ENCODE results near the gene SPDYE6.
"Not testable (repeated sequence)": the region's sequence is repeated elsewhere in the genome, so short reads cannot be mapped to it uniquely, and the experiment has no call there.

Gene SPDYE6

DNA sequence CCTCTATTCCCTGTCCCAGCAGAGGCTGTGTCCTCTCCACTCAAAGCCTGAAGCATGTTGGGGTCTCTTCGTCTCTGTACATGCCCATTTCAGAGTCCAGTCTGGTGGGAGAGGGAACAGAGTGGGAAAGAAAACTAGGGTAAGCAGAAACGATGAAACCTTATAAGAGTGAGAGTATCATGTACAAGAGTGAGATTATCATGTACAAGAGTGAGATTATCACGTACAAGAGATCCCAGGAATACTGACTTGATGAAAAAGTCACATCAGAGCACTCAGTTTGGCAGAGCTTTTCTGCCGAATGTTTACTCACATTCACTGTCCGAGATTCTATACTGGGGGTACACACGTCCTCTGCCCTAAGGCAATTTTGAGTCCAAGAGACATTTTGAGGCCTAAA, at the start of gene SPDYE6:
Gene SPDYE6 (minus strand): TSS at position 101 of the 400 bp plus-strand sequence. CDS start 421 bp downstream, outside the sequence.
- DNase-seq (ENCODE audit: low spot score) = not testable (repeated sequence)

DNA sequence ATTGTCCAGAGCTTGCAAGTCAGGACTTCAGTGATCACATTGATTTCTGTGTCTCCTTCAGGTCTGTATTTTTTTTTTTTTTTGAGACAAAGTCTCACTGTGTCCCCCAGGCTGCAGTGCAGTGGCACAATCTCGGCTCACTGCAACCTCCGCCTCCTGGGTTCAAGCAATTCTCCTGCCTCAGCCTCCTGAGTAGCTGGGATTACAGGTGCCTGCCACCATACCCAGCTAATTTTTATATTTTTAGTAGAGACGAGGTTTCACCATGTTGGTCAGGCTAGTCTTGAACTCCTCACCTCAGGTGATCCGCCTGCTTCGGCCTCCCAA, 48.6 kb upstream of the SPDYE6 start:
- DNase-seq (ENCODE audit: low spot score) = not testable (repeated sequence)

- DNase-seq (ENCODE audit: low spot score) = peak; percentile 83
Measured at GRCh38 chr7:102404005-102404861, 48.0 kb upstream of the SPDYE6 start.

- no peak for DNase-seq (ENCODE audit: low spot score)
Measured at GRCh38 chr7:102403563-102403962, 47.3 kb upstream of the SPDYE6 start.

DNA sequence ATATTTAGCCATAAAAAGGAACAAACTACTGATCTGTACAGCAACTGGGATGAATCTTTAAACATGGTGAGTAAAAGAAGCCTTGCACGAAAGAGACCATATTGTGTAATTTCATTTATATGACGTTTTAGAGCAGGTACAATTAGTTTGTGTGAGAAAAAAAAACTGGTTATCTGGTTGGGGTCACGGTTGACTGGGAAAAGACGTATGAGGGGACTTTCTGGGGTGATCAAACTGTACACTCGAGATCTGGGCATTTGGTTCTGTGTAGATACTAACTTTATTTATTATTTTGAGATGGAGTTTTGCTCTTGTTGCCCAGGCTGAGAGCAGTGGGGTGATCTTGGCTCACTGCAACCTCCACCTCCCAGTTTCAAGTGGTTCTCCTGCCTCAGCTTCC, 44.1 kb upstream of the SPDYE6 start:
- DNase-seq (ENCODE audit: low spot score) = no peak

DNA sequence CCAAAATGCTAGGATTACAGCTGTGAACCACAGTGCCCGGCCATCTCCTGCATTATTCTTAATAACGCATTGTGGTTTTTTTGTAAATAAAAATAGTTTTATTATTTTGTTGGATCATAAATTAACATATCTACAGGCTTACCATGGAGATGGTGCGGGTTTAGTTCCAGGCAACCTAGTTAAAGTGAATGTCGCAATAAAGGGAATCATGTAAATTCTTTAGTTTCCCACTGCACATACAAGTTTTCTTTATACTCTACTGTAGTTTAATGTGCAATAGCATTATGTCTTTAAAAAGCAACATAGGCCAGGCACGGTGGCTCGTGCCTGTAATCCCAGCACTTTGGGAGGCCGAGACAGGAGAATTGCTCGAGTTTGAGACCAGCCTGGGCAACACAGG, 42.3 kb upstream of the SPDYE6 start:
- DNase-seq (ENCODE audit: low spot score) = no peak

- no peak for DNase-seq (ENCODE audit: low spot score)
Measured at GRCh38 chr7:102396710-102397019, 40.4 kb upstream of the SPDYE6 start.

DNA sequence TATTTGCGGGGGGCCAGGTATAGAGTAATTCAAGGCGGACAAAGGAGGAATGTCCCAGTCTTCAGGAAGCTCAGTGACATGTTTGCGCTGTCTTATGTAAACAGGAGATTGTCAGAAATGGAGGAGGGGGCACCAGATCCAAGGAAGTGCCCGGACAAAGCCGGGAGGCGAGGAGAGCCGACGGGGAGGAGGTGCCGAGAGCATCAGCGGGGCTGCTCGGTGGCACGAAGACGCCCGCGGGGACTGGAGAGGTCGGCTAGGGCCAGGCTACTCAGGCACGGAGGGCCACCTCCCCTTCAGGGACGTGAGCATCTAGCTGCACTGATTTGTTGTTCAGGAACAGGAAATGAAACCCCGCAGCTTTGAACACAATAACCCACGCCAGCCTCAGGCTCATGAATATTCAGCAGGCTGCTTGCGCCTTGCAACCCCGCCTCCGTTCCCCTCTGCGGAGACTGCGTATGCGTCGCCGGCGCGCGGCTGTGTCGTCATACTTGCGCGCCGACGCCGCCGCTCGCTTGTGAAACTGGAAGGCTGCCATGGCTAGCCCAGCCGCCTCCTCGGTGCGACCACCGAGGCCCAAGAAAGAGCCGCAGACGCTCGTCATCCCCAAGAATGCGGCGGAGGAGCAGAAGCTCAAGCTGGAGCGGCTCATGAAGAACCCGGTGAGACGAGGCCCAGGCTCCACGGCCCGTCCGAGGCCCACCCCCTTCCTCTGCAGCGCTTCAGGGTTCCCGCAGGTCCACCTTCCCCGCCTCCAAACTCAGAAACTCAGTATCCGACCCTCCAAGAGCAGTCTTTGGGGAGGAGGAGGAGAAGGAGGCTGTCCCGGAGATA, 39.8 kb upstream of the SPDYE6 start, which contains the start of gene PRKRIP1:
Gene PRKRIP1 (plus strand): TSS at position 491 of the 837 bp plus-strand sequence. CDS start 49 bp downstream, at position 540.
- DNase-seq (ENCODE audit: low spot score) = peak; percentile 94

- no peak for DNase-seq (ENCODE audit: low spot score)
Measured at GRCh38 chr7:102395592-102395872, 39.3 kb upstream of the SPDYE6 start.

DNA sequence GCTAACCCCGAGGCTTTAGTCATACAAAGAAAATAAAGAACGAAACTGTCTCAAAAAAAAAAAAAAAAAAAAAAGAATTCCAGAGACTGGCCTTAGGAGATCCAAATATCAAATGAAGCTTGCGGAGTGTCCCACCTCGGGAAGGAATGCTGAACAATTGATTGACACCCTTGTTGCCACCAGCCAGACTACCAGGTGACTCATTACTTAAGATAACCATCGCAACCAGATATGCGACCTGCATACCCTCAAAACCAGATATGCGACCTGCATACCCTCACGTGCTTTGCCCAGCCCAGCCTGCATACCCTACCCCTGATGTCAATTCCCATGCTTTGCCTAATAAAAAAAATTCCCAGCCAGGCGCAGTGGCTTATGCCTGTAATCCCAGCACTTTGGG, 37.2 kb upstream of the SPDYE6 start:
- no peak for DNase-seq (ENCODE audit: low spot score)

GRCh38 chr7:102392330-102392729, 36.1 kb upstream of the SPDYE6 start:
- no peak for DNase-seq (ENCODE audit: low spot score)

DNA sequence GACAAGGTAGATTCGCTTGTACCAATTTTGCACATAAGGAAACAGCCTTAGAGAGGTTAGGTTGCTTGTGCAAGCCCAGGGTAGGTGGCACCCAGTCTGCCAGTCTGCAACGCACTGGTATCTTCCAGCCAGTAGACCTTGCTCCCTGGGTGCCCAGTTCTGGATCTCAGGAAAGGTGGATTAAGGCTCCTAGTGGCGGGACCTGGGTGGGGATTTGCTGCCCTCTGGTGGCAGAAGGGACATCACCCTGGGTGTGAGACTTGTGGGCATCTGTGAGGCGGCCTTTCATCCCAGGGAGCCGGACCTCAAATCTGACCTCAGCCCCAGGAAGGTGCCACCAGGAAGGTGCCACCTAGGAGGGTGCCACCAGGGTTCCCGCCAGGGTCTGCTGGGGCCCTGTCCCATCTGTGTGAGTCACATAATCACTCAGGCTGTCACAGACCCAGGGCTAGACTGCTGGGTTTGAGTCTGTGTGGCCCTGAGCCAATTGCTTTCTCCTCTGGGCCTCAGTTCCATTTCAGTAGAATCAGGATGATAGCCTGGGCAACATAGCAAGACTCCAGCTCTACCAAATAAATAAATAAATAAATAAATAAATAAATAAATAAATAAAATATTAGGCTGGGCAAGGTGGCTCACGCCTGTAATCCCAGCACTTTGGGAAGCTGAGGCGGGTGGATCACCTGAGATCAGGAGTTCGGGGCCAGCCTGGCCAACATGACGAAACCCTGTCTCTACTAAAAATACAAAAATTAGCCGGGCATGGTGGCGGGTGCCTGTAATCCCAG, 34.6 kb upstream of the SPDYE6 start:
- DNase-seq (ENCODE audit: low spot score) = peak; percentile 88

DNA sequence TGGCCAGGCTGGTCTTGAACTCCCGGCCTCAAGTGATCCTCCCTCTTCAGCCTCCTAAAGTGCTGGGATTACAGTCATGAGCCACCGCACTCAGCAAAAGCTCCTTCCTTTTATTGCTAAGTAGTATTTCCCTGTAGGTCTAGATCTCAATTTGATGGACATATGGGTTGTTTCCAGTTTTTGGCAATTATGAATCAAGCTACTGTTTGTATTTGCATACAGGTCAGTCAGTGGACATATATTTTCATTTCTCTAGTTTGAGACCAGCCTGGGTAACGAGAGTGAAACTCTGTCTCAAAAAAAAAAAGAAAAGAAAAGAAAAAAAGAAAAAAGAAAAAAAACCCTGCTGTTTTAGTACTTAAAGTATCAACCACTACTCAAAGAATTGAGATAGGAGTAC, 33.6 kb upstream of the SPDYE6 start:
- no peak for DNase-seq (ENCODE audit: low spot score)

- DNase-seq (ENCODE audit: low spot score) = no peak
Measured at GRCh38 chr7:102387064-102387463, 30.8 kb upstream of the SPDYE6 start.

GRCh38 chr7:102381696-102382425, 25.6 kb upstream of the SPDYE6 start:
- DNase-seq (ENCODE audit: low spot score) = not testable (repeated sequence)

DNA sequence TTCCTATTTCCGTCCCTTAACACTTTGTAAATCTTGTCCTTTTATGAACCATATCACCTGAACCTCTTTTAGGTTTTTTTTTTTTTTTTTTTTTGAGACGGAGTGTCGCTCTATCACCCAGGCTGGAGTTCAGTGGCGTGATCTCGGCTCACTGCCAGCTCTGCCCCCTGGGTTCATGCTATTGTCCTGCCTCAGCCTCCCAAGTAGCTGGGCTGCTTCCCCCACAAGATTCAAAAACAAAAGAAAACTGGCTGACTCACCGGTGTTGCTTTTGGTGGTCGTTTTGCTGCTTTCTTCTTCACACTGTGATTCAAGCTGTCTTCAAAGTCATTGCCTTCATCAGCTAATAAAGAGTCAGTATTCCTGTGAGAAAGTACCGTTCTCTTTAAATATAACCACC, 24.6 kb upstream of the SPDYE6 start:
- not testable (repeated sequence) for DNase-seq (ENCODE audit: low spot score)

DNA sequence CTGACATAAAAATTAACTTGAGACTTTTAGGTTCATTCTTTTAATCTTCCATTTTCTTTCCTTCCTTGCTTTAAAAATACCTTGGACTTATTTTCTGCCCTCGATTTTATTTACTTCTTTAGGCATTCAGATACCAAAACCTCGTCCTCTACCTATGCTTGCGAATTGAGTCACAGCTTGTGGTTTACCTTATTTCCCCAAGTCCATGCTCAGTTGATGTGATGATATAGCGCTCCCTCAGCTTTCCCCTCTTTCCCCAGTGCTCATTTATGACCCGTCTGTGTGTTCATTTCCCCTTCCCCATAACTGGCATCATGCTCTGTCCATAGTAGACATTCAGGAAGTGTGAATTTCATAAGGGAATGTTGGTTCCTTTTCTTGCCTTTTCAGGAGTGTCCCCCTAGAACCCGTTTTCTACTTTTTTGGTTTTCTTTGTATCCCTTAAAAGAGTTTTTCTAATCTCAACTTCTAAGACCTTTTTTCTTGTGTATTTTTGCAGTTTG, 20.8 kb upstream of the SPDYE6 start:
- DNase-seq (ENCODE audit: low spot score) = no peak

- not testable (repeated sequence) for DNase-seq (ENCODE audit: low spot score)
Measured at GRCh38 chr7:102372796-102373195, 16.6 kb upstream of the SPDYE6 start.

DNA sequence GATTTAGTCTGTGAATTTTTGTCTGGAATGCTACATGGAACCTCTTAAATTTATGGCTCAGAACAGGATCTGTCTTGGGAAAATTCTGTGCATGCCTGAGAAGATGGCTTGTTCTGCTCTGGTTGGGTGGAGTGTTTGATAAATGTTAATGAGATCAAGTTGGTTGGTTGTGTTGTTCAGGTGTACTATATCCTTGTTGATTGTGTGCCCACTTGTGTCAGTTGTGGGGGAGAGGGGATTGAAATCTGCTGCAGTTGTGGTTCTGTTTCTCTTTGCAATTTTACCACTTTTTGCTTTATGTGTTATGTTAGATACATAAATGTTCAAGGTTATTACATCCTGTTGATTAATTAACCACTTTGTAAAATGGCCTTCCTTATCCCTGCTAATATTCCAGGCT, 13.8 kb upstream of the SPDYE6 start:
- DNase-seq (ENCODE audit: low spot score) = not testable (repeated sequence)

DNA sequence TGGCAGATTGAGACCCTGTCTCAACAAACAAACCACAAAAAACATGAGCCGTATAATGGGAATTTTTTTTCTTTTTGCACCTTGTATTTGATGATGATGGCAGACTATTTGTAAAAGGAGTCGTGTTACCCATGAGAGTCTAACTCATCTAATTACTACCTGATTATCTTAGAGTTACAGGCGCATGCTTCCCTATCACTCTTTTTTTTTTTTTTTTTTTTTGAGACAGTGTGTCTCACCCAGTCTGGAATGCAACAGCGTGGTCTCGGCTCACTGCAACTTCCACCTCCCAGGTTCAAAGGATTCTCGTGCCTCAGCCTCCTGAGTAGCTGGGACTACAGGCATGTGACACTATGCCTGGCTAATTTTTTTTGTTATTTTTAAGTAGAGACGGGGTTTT, 9.1 kb upstream of the SPDYE6 start:
- DNase-seq (ENCODE audit: low spot score) = not testable (repeated sequence)

GRCh38 chr7:102364394-102364886, 8.2 kb upstream of the SPDYE6 start:
- DNase-seq (ENCODE audit: low spot score) = not testable (repeated sequence)
